Measurements from ENCODE around the gene IDH1.

DNA sequence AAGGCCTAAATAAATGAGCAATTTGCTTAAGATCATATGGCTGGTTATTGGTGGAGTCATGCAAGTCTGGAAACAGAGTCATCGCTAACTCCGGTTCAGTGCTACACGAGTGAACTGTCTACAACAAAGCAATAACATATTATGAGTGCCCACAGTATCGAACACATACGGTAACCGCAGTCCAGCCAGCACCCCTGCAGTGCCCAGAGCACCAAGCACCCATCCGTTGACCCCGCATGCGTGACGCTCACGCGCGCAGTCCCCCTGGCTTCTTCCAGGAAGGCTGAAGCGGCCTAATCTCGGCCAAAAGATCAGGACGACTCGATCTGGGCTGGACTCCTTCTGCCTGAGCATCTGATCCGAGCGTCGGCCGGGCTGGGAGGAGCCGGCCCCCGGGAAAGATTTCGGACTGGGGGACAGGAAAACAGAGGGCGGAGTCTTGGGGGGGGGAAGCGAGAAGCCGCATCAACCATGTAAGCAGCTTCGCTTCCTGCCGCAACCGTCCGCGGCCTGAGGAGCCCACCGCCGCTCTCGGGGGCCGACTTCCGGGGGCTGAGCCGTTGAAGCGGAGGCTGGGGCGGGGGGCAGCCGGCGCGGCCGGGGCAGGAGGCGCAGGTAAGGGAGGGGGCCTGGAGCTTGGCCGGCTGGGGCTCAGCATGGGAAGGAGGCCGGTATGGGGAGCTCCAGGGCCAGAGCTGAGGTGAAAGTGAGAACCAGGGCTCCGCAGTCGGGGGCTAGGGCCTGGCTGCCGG, 11.1 kb upstream of the IDH1 start, which contains the start of gene PIKFYVE:
- peak in 1 of 4 experiments; percentile 18 for TF ChIP-seq CTCF (IDR thresholded peaks at IDR 0.05)
- peak; percentile 77 for TF ChIP-seq POLR2A (IDR thresholded peaks at IDR 0.05)

All from prostate gland (tissue), 2 donors.